GM12892 (cell line): ENCODE measurements around the gene PISD. TPM values are rescaled to one million over a fixed set of nuclear protein-coding genes. Genes with fewer than 3 reads are reported as not detected.
A peak's percentile ranks its signal among the peaks of the same experiment; 100 is the strongest.
"Not testable (repeated sequence)": the region's sequence is repeated elsewhere in the genome, so short reads cannot be mapped to it uniquely, and the experiment has no call there.

Source experiments
- DNase-seq: peaks from one replicate; pipeline ENCODE4 v3.0.0; 2011; ENCODE audit not compliant: insufficient read length
- FAIRE-seq: peaks from 2 replicates; lab custom pipeline; 2011; peaks lifted over from hg19 to GRCh38; lab: Jason Lieb, UNC
- POLR2A ChIP-seq: IDR thresholded peaks from 2 replicates; pipeline ENCODE4 v1.6.1; 2011; ENCODE audit warnings: low read depth, low read length, control low read depth
- POLR2AphosphoS5 ChIP-seq: IDR thresholded peaks from 2 replicates; pipeline ENCODE4 v1.6.1; 2011; ENCODE audit warnings: low read depth, low read length, control low read depth
- TAF1 ChIP-seq: IDR thresholded peaks from 2 replicates; pipeline ENCODE4 v1.6.1; 2011; ENCODE audit warnings: low read depth, mild to moderate bottlenecking, control low read depth, low read length, borderline replicate concordance
- polyA plus RNA-seq: library from polyadenylated mRNA; unstranded; fragments of >200 nt; gene quantifications from one replicate; pipeline ENCODE4 v1.2.1, GENCODE V29; 2012; ENCODE audit warnings: missing spikeins, inconsistent platforms; ENCODE audit not compliant: missing spikeins

The PISD gene
- 30.4 TPM for polyA plus RNA-seq

- peak; percentile 85 for TF ChIP-seq POLR2A
- peak; percentile 77; the same call in 1 of the 2 replicates for TF ChIP-seq TAF1
- peak; percentile 88 for TF ChIP-seq POLR2AphosphoS5
- peak; percentile 94 for DNase-seq
- peak; percentile 94 for FAIRE-seq
These were observed at the start of gene PISD for GRCh38 chr22:31661851-31662667. Gene PISD (minus strand): TSS chr22:31662215. CDS start chr22:31662208, 7 bp downstream.

DNA sequence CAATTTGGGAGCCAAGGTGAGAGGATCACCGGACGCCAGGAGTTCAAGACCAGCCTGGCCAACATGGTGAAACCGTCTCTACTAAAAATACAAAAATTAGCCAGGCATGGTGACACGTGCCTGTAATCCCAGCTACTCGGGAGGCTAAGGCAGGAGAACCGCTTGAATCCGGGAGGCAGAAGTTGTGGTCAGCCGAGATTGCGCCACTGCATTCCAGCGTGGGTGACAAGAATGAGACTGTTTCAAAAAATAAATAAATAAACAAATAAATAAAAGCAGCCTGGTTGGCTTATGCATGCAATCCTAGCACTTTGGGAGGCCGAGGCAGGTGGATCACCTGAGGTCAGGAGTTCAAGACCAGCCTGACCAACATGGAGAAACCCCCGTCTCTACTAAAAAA, 49.2 kb upstream of the PISD start:
- not testable (repeated sequence) for FAIRE-seq, DNase-seq

DNA sequence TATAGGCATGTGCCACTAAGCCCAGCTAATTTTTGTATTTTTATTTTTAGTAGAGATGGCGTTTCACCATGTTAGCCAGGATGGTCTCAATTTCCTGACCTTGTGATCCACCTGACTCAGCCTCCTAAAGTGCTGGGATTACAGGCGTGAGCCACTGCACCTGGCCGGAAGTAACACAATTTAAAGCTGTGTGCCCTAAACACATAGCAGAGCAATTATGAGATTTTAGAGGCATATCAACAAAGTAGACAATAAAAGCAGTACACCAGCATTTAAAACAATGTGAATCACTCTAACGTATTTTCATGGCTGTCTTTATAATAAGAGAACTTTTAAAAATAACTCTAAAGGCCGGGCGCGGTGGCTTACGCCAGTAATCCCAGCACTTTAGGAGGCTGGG, 45.5 kb upstream of the PISD start:
- DNase-seq: no peak
- FAIRE-seq: no peak
- TF ChIP-seq POLR2AphosphoS5 (no peak), TAF1 (no peak), POLR2A (no peak)

DNA sequence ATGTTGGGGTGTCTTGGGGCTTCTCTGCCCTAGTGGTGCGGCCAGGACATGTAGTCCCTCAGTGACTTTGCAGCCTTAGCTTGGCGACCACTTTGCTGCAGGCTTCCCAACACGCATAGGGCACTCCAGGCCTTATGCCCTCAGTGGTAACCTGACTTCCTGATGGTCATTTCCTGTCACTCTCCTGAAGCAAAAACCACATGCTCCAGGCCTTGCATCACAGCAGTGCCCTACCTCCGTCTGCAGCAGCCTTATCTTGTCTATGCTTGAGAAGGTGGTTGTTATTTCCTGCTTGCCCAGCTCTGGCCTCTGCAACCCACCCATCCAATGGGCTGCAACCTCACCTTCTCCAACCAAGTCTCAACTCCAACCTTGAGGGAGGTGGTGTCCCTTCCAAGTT, 33.4 kb upstream of the PISD start:
- DNase-seq (no peak), FAIRE-seq (no peak)
- TF ChIP-seq POLR2A (no peak), POLR2AphosphoS5 (no peak), TAF1 (no peak)

DNA sequence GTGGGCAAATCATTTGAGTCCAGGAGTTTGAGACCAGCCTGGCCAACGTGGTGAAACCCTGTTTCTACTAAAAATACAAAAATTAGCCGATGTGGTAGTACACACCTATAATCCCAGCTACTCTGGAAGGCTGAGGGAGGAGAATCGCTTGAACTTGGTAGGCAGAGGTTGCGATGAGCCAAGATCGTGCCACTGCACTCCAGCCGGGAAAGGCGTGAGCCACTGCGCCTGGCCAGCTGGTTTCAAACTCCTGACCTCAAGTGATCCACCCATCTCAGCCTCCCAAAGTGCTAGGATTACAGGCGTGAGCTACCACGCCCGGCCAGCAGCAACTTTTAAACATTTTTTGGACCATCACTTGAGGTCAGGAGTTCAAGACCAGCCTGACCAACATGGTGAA, 32.0 kb upstream of the PISD start:
- not testable (repeated sequence) for DNase-seq, FAIRE-seq

DNA sequence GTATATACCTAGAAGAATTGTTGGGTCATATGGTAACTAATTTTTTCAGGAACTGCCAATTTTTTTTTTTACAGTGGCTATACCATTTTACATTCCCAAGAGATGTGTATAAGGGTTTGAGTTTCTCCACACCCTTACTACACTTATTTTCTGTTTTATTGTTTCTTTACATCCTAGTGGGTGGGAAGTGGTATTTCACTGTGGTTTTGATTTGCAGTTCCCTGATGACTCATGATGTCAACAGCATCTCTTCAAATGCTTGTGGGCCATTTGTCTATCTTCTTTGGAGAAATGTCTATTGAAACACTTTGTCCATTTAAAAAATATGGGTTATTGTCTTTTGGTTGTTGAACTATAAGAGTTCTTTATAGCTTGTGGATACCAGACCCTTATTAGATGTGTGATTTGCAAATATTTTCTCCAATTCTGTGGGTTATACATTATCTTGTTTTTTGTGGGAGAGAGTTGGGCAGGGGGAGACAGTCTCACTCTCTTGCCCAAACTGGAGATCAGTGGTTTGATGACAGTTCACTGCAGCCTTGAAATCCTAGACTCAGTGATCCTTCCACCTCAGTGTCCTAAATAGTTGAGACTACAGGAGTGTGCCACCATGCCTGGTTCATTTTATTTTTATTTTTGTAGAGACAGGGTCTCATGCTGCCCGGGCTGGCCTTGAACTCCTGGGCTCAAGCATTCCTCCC, 30.3 kb upstream of the PISD start:
- TF ChIP-seq TAF1: no peak
- no peak for TF ChIP-seq POLR2A
- no peak for TF ChIP-seq POLR2AphosphoS5
- FAIRE-seq (no peak), DNase-seq (no peak)

- TF ChIP-seq TAF1 (no peak), POLR2A (no peak), POLR2AphosphoS5 (no peak)
- DNase-seq (no peak), FAIRE-seq (no peak)
These were observed 29.4 kb upstream of the PISD start for GRCh38 chr22:31691408-31691807.

GRCh38 chr22:31683181-31684105, 21.4 kb upstream of the PISD start:
- no peak for TF ChIP-seq TAF1
- no peak for TF ChIP-seq POLR2A
- no peak for TF ChIP-seq POLR2AphosphoS5
- no peak for DNase-seq
- no peak for FAIRE-seq

GRCh38 chr22:31682751-31683150, 20.7 kb upstream of the PISD start:
- FAIRE-seq: no peak
- TF ChIP-seq POLR2AphosphoS5 (no peak), POLR2A (no peak), TAF1 (no peak)
- no peak for DNase-seq

DNA sequence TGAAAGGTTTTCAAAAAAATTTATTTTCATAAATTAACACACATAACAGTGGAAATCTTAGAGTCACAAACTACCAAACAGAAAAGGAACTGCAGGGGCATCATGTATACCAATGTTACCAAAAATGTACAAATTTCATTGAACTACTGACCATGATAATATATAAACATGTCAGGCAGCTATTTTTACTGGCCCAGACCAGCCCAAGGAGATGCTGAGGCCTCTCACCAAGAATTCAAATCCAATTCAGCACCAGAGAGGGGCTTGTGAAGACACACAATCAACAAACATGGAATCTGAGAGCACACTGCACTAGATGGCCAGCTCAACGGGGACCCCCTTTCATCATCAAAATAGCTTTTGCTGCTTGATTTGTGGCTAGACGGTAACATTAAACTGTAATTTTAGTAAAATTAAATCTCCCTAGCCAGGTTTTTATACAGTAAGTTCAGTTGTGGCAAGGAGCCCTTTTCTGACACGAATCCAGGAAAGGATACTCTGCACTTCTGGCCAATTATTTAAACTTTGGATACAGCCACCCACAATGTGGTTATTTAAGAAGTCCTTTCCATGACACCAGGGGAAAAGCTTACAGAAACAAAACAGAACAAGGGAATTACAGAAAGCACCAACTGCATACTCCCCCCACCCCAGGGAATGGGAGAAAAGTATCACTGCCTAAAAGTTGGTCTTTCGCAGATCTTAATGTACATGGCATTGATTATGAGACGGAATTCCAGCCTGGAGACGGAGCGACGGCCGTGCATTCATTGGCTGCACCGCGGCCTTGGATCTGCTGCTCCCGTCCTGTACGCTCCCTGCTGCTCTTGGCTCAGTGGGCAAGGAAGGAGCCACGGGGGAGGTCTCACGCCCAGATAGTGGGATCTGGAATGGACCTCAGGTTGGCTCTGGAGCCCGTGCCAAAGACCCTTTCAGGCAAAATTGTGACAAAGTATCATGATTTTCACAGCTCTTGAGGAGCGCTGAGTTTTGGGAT, 19.6 kb upstream of the PISD start:
- FAIRE-seq: no peak
- TF ChIP-seq TAF1 (no peak), POLR2A (no peak), POLR2AphosphoS5 (no peak)
- DNase-seq: no peak
